ENCODE results near the gene TSEN2.
"Not testable (repeated sequence)": the region's sequence is repeated elsewhere in the genome, so short reads cannot be mapped to it uniquely, and the experiment has no call there.

TSEN2 gene

GRCh38 chr3:12452361-12453330 lies 31.6 kb upstream of the TSEN2 start:
- no peak for DNase-seq (ENCODE audit: low read depth in 2 of 2)

DNA sequence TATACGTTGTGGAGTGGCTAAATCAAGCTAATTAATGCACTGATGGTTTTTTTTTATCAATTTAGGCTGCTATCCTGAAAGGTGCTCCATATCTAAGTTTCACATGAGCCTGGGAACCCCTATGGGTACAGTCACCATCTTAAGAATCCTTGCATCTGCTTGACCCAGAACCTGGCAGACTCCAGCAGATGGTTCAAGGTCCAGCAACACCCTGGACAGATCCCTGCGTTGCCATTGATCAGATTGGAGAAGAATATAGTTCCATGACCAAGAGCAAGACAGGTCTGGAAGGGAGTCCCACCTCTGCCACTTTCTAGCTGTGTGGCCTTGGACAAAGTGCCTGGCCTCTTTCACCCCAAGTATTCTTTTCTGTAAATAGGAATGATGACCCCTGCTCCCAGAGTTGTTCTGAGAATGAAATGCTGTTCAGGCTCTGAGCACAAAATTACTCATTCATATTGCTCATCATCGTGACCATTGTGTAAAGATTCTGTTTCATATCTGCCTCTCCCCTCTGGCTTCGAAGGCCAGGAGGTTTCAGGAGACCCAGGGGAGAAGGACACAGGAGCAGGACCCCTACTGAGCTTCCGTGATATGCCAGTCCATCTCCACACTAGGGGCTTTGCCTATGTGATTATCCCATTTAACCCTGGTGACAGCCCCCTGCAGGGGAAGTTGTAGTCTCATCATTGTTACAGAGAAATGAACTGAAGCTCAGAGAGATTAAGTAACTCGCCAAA lies 30.0 kb upstream of the TSEN2 start:
- DNase-seq (ENCODE audit: low read depth in 2 of 2): no peak

DNA sequence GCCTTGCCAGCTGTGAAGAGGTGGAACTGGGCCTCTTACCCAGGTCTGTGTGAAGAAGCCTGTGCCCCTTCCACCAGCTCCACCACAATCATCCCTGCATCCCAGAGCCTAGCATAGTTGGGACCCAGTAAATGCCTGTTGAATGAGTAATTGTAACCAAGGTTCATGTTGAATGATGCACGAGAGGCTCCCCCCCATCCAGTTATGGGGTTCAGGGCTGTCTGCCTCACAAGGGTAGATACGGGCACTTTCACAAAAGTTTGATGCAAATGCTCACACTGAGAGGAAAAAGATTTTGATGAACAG lies 29.5 kb upstream of the TSEN2 start:
- no peak for DNase-seq (ENCODE audit: low read depth in 2 of 2)

DNA sequence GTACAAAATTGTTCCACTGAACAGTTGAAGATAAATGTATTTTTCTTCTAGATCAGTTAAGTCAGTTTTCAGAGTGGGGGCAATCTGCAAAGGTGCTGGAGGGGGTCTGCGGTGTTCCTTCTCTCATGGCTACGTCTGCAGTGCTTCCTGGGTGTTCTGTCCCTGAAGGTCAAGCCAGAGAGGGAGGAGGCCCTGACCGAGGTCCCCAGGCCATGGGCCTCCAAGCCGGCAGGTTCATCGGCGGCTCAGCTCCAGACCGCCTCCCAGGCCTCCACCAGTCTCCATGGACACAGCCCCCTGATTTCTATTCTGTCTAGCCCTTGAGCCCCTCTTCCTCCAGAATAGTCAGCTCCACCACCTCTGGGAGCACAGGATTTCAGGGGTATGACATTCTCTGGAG lies 28.5 kb upstream of the TSEN2 start:
- DNase-seq (ENCODE audit: low read depth in 2 of 2): no peak

DNA sequence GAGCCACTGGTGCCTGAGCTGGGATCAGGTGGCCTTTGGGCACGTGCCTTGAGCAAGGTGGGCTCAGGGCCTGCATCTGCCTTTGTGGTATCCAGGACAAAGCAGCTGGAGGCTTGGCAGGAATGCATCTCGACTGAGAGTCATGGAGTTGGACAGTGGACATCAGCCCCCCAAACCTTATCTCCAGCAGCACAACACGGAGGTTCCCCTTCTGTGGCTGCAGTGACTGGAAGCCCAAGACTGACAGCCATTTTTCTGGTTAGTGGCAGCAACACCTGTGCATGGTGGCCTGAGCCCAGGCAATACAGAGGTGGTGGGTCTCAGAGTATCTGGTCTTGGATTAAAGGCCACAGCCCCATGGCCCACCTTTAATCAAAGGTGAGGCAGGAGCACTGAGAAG lies 27.8 kb upstream of the TSEN2 start:
- DNase-seq (ENCODE audit: low read depth in 2 of 2): no peak

- DNase-seq (ENCODE audit: low read depth in 2 of 2): not testable (repeated sequence)
These were observed 26.9 kb upstream of the TSEN2 start for GRCh38 chr3:12457380-12457779.

DNA sequence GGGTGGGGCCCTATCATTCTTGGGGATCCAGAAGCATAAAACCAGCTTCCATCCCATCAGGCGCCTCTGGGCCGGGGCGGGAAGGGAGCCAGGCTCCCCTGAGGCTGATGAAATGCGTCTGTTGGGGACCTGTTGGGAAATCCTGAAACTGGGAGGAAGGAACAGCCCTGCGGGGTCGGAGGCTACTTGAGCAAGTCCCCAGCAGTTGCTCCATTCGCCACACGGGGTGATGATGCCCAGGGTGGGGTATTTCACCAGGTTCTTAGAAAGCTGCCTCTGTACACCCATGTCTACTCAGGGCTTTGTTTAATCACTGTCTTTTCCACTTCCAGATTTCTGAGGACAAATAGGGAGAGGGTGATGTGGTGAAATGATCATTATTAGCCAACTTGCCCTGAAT lies 25.4 kb upstream of the TSEN2 start:
- no peak for DNase-seq (ENCODE audit: low read depth in 2 of 2)

- DNase-seq (ENCODE audit: low read depth in 2 of 2): no peak
These were observed 24.2 kb upstream of the TSEN2 start for GRCh38 chr3:12460127-12460526.

DNA sequence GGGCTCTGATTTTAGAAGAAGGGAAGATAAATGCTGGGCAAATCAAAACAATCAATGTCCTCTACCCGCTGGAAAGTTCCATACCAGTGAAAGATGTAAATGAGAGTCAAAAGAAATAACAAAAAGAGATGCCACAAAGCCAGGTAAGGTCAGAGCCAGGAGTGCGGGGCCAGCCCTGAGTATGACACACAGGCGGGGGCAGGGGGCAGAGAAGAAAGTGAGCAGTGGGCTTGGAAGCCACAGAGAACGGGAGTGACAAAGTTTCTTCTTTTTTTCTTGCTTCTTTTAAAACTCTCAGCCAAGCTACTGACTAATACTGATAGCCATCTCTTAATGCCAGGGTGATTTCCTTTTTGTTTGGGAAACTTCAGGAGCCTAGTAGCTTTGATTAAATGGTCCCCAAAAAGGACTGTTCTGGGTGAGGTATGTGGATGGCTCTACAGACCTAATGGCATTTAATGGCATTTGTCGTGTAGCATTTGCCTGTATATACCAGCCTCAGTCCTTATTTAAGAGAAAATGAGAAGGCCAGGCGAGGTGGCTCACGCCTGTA lies 23.1 kb upstream of the TSEN2 start:
- DNase-seq (ENCODE audit: low read depth in 2 of 2): no peak

DNA sequence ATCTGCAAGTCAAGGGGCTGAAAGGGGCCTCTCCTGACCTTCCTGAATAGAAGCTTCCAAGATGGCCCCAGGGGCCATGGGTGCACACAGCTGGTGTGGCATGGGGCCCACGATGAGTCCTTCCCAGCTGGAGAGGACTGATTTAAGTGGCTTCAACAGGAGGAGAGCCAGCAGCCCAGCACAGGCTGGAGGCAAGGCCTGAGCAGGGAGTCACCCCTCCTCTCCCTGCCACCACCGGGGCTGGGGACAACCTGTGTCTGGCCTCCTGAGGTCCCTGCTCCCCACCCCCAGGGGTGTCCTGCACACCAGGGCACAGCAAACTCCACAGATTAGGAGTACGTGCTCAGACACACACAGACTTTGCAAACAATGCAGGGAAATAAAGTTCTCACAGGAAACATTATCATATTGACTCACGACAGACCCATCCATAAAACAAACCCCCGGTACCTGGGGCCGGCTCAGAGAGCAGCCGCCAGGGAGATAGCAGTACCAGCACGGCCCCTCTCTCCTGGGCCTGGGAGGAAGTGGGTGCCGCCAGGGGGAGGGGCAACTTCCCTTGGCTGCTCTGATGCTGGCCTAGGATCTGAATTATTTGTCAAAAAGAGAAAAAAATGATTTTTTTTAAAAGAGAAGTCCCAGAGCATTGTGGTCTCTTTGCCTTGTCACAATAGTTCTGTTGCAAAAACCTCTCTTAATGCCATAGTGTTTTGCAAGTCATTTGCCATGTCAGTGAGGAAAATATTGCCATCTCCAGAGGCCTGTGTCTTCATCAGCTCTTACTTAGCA lies 21.9 kb upstream of the TSEN2 start:
- no peak for DNase-seq (ENCODE audit: low read depth in 2 of 2)

- no peak for DNase-seq (ENCODE audit: low read depth in 2 of 2)
These were observed 20.6 kb upstream of the TSEN2 start for GRCh38 chr3:12463686-12464085.

- DNase-seq (ENCODE audit: low read depth in 2 of 2): no peak
These were observed 20.1 kb upstream of the TSEN2 start for GRCh38 chr3:12464181-12464580.

- no peak for DNase-seq (ENCODE audit: low read depth in 2 of 2)
These were observed 19.0 kb upstream of the TSEN2 start for GRCh38 chr3:12465151-12465835.

DNA sequence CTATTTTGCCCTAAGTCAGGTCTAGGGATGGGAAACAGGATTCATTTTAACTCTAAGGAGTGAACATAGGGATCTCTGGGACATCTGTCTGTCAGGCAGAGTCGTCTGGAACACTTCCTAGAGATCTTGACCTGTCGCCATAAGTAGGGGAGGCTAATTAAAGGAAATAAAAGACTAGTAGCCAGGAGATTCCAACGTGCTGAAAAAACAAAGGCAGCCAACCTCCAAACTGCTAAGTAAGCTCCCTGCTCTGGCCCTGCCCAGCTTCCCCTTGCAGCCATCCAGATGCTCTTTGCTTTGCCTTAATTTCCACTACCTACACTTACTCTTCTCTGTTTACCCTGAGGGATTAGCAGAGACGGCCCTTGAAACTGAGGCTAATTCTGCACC lies 18.4 kb upstream of the TSEN2 start:
- DNase-seq (ENCODE audit: low read depth in 2 of 2): no peak

DNA sequence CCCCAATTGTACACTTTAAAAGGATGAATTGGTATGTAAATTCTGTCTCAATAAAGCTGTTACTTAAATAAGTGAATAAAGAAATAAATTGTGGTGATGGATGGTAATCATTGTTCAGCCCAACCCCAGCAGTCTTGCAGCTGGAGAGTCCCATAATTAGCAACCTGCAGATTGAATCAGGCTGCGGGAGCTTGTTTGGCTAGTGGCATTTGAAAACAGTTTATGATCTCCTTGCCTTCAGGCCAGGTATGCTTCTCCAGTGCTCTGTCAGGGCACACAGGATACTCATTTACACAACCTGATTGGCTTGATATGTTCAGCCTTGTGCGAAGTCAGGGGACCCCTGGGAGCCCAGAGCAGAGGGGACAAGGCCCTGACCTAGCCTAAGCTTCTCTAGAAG lies 16.5 kb upstream of the TSEN2 start:
- no peak for DNase-seq (ENCODE audit: low read depth in 2 of 2)

DNA sequence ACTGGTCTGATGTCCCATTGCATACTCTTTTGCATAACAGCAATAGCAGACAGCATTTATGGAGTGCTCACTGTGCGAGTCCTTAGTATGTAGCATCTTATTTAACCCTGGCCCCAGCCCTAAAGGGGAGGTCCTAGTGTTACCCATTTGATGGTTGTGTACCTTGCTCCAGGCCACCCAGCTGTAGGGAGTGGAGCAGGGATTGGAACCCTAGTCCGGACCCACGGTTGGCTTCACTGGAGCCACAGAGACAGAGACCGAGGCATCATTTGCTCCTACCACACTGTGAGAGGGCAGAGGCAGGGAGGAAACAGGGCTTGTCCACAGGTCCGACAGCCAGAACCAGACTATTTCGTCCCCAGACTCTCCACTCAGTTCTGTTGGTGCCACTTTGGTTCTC lies 16.0 kb upstream of the TSEN2 start:
- no peak for DNase-seq (ENCODE audit: low read depth in 2 of 2)

DNA sequence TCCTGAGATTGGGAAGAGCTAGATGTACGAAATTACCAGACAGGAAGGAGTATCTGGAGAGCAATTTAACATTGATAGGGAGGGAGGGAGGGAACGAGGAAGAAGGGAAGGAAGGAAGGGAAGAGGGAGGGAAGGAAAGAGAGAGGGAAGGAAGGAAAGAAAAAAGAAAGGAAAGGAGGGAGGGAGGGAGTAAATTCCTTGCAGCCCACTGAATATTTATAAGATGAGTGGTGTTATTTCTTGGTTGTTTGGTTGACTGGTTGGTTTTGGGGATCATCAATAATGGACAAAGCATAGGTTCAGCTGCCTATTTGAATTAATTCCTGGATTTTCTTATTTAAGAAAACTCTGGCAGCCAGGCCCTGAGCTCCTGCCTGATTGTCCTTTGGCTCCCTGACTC lies 15.5 kb upstream of the TSEN2 start:
- DNase-seq (ENCODE audit: low read depth in 2 of 2): no peak

- DNase-seq (ENCODE audit: low read depth in 2 of 2): not testable (repeated sequence)
These were observed 15.1 kb upstream of the TSEN2 start for GRCh38 chr3:12469222-12469621.

- no peak for DNase-seq (ENCODE audit: low read depth in 2 of 2)
These were observed 14.2 kb upstream of the TSEN2 start for GRCh38 chr3:12470111-12470510.

GRCh38 chr3:12470680-12471079 lies 13.6 kb upstream of the TSEN2 start:
- DNase-seq (ENCODE audit: low read depth in 2 of 2): no peak

DNA sequence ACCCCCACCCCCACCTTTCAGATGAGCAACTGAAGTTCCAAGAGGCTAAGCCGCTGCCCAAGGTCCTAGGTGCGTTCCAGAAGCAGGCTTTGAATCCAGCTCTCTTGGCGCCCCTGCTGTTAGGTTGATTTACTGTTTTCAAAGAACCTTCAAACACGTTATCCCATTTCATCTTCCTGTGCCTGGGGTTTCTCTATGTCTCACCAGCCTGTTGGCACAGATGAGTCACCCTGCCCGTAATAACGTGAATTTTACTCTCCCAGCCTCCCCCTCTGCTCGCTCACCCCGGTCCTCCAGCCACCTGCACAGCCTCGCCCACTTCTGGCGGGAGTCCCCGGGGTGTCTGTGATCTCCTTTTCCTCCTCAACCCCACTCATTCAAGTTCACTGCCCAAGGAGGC lies 13.0 kb upstream of the TSEN2 start:
- peak in 1 of 2 donors; percentile 22 for DNase-seq (ENCODE audit: low read depth in 2 of 2)
